Parathyroid adenoma (tissue), 2 donors: ENCODE measurements around the gene ARL1.
A peak's percentile ranks its signal among the peaks of the same experiment; 100 is the strongest.
"Not testable (repeated sequence)": the region's sequence is repeated elsewhere in the genome, so short reads cannot be mapped to it uniquely, and the experiment has no call there.

Experiments used
- H2AFZ ChIP-seq: fragments of 300-600 bp; sonication (generic); one replicate; pipeline ENCODE4 v1.7.0; 2017; ENCODE audit warnings: antibody characterized with exemption, mild to moderate bottlenecking
- H3K27ac ChIP-seq: fragments of 300-600 bp; sonication (generic); one replicate; pipeline ENCODE4 v1.7.0; 2017
- H3K27me3 ChIP-seq: fragments of 300-600 bp; sonication (generic); one replicate; pipeline ENCODE4 v1.7.0; 2017; ENCODE audit warnings: low read length; ENCODE audit not compliant: control insufficient read depth, insufficient read depth
- H3K36me3 ChIP-seq: fragments of 300-600 bp; sonication (generic); one replicate; pipeline ENCODE4 v1.7.0; 2017; ENCODE audit warnings: low read length; ENCODE audit not compliant: control insufficient read depth, insufficient read depth
- H3K4me1 ChIP-seq: fragments of 300-600 bp; sonication (generic); one replicate; pipeline ENCODE4 v1.7.0; 2017; ENCODE audit warnings: control low read depth
- H3K4me2 ChIP-seq: fragments of 300-600 bp; sonication (generic); one replicate; pipeline ENCODE4 v1.7.0; 2017; ENCODE audit warnings: low read length
- H3K4me3 ChIP-seq: fragments of 300-600 bp; sonication (generic); one replicate; pipeline ENCODE4 v1.7.0; 2017; ENCODE audit warnings: low read depth, low read length
- H3K79me2 ChIP-seq: fragments of 300-600 bp; sonication (generic); one replicate; pipeline ENCODE4 v1.7.0; 2017; ENCODE audit warnings: control low read depth
- H3K9ac ChIP-seq: fragments of 300-600 bp; sonication (generic); one replicate; pipeline ENCODE4 v1.7.0; 2017; ENCODE audit warnings: mild to moderate bottlenecking
- H3K9me3 ChIP-seq: fragments of 300-600 bp; sonication (generic); one replicate; pipeline ENCODE4 v1.7.0; 2017; ENCODE audit warnings: low read length; ENCODE audit not compliant: control insufficient read depth
- TF ChIP-seq, protein P1 (sequence below): fragments of 300-600 bp; sonication (generic); IDR thresholded peaks from one replicate; pipeline ENCODE4 v1.7.0; 2017; ENCODE audit warnings: antibody characterized with exemption, mild to moderate bottlenecking
- donor health status: primary hyperparathyroidism.

The ARL1 gene

DNA sequence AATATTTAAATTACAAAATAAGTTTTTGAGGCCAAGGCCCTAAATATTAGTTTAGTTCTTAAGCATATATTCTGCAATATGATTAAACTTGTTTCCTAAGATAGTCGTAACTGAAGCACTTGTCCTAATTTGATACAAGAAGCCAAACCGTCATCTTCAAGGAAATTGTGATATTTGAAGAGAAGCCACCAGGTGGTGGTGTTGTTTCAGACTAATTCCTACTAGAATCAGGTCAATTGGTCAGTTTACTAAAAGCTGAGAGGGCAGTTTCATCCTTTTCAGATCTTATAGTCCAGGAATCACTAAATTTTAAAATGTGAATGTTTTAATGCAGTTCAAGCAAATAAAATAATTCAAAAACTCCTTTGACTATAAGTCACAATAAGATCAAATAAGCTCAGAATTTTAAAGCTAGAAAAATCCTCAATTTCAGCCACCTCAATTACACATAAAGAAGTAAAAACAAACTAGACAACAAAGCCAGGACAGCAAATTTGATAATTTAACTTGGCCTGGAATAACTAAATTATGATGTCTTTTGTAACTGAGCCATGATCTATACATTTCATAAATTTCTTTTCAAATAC, 7.1 kb upstream of the ARL1 start:
- no peaks in the 10 kb centered on the region for H3K79me2 ChIP-seq
- no peak overlapping the region for H3K27ac ChIP-seq
- H3K36me3 ChIP-seq, result no peaks in the 10 kb centered on the region
- H2AFZ ChIP-seq, result no peak overlapping the region
- no peaks in the 10 kb centered on the region for H3K9me3 ChIP-seq
- H3K4me1 ChIP-seq, result no peaks in the 10 kb centered on the region
- no peaks in the 10 kb centered on the region for H3K27me3 ChIP-seq
- H3K4me3 ChIP-seq, result no peak overlapping the region
- H3K4me2 ChIP-seq, result no peak overlapping the region
- no peak overlapping the region for H3K9ac ChIP-seq
- TF ChIP-seq, protein P1, sequence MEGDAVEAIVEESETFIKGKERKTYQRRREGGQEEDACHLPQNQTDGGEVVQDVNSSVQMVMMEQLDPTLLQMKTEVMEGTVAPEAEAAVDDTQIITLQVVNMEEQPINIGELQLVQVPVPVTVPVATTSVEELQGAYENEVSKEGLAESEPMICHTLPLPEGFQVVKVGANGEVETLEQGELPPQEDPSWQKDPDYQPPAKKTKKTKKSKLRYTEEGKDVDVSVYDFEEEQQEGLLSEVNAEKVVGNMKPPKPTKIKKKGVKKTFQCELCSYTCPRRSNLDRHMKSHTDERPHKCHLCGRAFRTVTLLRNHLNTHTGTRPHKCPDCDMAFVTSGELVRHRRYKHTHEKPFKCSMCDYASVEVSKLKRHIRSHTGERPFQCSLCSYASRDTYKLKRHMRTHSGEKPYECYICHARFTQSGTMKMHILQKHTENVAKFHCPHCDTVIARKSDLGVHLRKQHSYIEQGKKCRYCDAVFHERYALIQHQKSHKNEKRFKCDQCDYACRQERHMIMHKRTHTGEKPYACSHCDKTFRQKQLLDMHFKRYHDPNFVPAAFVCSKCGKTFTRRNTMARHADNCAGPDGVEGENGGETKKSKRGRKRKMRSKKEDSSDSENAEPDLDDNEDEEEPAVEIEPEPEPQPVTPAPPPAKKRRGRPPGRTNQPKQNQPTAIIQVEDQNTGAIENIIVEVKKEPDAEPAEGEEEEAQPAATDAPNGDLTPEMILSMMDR, result peak; percentile 50

DNA sequence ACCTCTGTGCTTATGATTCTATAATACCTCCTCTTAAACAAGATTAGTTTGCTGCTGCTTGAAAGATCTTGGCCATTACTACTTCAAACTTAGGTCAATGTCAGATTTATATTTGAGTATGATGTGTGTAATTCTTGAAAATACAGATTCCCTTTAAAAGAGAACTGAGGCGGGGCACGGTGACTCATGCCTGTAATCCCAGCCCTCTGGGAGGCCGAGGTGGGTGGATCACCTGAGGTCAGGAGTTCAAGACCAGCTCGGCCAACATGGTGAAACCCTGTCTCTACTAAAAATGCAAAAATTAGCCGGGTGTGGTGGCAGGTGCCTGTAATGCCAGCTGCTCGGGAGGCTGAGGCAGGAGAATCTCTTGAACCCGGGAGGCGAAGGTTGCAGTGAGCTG, 2.6 kb upstream of the ARL1 start:
- H2AFZ ChIP-seq, H3K27ac ChIP-seq, H3K27me3 ChIP-seq, H3K36me3 ChIP-seq, H3K4me1 ChIP-seq, H3K79me2 ChIP-seq, H3K4me3 ChIP-seq, H3K9ac ChIP-seq, H3K9me3 ChIP-seq, H3K4me2 ChIP-seq: not testable (repeated sequence)

DNA sequence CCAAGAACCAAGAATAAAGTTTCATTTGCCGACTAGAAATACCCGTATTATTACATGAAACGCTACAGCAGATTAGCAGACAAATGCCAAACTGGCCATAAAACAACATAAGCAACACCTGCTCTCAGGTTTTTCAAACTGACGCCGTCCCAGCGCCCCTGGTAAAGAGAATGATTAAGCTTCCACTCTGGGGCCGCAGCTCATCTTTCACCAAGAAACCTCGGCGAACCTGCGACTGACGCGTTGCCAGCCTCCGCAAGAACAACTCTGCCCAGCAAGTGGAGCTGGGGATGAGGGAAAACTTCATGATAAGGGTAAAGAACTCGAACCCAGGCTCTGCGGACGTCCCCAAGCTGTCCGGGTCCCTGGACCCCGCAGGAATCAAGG, 530 bp downstream of the ARL1 start:
- Histone ChIP-seq H3K4me2 (peak overlapping the region; percentile 75), H3K27ac (peak overlapping the region; percentile 94), H3K4me3 (peak overlapping the region; percentile 83), H3K27me3 (no peaks in the 10 kb centered on the region), H3K36me3 (no peaks in the 10 kb centered on the region), H3K79me2 (peaks cover 14% of the 10 kb centered on the region), H2AFZ (peak overlapping the region; percentile 98), H3K4me1 (no peaks in the 10 kb centered on the region), H3K9ac (peak overlapping the region; percentile 92), H3K9me3 (no peaks in the 10 kb centered on the region)
- TF ChIP-seq, protein P1, result no peak

DNA sequence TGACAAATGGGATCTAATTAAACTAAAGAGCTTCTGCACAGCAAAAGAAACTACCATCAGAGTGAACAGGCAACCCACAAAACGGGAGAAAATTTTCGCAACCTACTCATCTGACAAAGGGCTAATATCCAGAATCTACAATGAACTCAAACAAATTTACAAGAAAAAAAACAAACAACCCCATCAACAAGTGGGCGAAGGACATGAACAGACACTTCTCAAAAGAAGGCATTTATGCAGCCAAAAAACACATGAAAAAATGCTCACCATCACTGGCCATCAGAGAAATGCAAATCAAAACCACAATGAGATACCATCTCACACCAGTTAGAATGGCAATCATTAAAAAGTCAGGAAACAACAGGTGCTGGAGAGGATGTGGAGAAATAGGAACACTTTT, 16.4 kb downstream of the ARL1 start:
- not testable (repeated sequence) for H3K4me3 ChIP-seq, H3K36me3 ChIP-seq, H2AFZ ChIP-seq, H3K27me3 ChIP-seq, H3K4me1 ChIP-seq, H3K79me2 ChIP-seq, H3K9me3 ChIP-seq, H3K4me2 ChIP-seq, H3K27ac ChIP-seq, H3K9ac ChIP-seq

GRCh38 chr12:101379149-101379548, 28.4 kb downstream of the ARL1 start:
- no peaks in the 10 kb centered on the region for H3K4me1 ChIP-seq
- no peaks in the 10 kb centered on the region for H3K36me3 ChIP-seq
- no peaks in the 10 kb centered on the region for H3K79me2 ChIP-seq

More at GRCh38 chr12:101379149-101379548, 28.4 kb downstream of the ARL1 start:
- H3K9ac ChIP-seq, result no peak overlapping the region
- TF ChIP-seq, protein P1, result no peak
- no peak overlapping the region for H3K4me2 ChIP-seq
- no peaks in the 10 kb centered on the region for H3K27me3 ChIP-seq
- H3K9me3 ChIP-seq, result no peaks in the 10 kb centered on the region
- no peak overlapping the region for H2AFZ ChIP-seq
- H3K4me3 ChIP-seq, result no peak overlapping the region
- H3K27ac ChIP-seq, result no peak overlapping the region
